ENCODE results near the gene MAFG.

Gene MAFG

DNA sequence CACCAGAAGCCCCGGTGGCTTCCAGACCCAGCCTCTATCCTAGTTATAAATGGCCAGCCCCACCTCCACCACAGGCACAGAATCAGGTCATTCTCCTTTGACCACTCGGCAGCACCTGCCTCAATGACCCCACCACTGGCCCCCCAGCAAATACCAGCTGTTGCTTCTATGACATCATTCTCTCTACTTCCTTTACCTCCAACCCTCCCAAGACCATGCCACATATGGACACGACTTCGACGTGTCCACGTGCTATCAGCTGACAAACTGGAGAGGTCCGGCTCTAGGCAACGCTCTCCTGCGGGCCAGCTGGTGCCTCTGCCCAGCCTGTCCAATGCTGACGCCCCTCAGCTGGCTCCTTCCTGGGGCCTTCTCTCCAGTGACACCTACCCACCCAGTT, 42.1 kb downstream of the MAFG start:
- peaks cover 62% of the 10 kb centered on the region for H3K36me3 ChIP-seq (ENCODE audit: insufficient read depth, low read length)
- TF ChIP-seq EZH2phosphoT487 (IDR thresholded peaks at IDR 0.05; ENCODE audit: borderline replicate concordance): no peak
- TF ChIP-seq, protein P1, sequence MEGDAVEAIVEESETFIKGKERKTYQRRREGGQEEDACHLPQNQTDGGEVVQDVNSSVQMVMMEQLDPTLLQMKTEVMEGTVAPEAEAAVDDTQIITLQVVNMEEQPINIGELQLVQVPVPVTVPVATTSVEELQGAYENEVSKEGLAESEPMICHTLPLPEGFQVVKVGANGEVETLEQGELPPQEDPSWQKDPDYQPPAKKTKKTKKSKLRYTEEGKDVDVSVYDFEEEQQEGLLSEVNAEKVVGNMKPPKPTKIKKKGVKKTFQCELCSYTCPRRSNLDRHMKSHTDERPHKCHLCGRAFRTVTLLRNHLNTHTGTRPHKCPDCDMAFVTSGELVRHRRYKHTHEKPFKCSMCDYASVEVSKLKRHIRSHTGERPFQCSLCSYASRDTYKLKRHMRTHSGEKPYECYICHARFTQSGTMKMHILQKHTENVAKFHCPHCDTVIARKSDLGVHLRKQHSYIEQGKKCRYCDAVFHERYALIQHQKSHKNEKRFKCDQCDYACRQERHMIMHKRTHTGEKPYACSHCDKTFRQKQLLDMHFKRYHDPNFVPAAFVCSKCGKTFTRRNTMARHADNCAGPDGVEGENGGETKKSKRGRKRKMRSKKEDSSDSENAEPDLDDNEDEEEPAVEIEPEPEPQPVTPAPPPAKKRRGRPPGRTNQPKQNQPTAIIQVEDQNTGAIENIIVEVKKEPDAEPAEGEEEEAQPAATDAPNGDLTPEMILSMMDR (conservative IDR thresholded peaks at IDR 0.05; ENCODE audit: low read length): no peak
- H3K79me2 ChIP-seq (ENCODE audit: insufficient read depth, low read length): peaks cover 67% of the 10 kb centered on the region

DNA sequence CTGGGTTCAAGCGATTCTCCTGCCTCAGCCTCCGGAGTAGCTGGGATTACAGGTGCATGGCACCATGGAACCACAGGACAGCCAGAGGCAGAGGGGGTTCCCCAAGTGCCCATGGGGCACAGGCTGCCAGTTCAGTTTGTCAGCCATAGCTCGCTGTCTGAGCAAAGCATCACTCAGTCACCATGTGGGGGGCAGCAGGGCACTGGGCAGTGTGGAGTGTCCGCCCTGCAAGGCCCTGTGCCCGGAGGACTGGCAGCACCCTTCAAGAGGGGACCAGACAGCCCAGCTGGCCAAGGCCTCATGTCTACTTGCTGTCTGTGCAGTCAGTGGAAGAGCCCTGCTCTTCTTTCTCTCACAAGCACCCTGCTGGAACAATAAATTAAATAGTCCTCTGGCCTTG, 42.6 kb downstream of the MAFG start:
- Histone ChIP-seq H3K4me2 (ENCODE audit: low read depth, low read length, poor library complexity, severe bottlenecking) (no peak overlapping the region), H3K36me3 (ENCODE audit: insufficient read depth, low read length) (peaks cover 65% of the 10 kb centered on the region), H3K4me1 (ENCODE audit: insufficient read depth, low read length, poor library complexity, severe bottlenecking) (peaks cover 16% of the 10 kb centered on the region), H2AFZ (ENCODE audit: low read length) (no peak overlapping the region), H4K20me1 (ENCODE audit: insufficient read depth, low read length, poor library complexity, severe bottlenecking) (peaks cover 48% of the 10 kb centered on the region), H3K9ac (ENCODE audit: low read depth, low read length, poor library complexity, severe bottlenecking) (no peak overlapping the region), H3K9me2 (replicated peaks; ENCODE audit: low read depth, low read length) (no peaks in the 10 kb centered on the region), H3K27me3 (ENCODE audit: insufficient read depth, low read length, poor library complexity, severe bottlenecking) (no peaks in the 10 kb centered on the region), H3F3A (ENCODE audit: low read depth) (no peaks in the 10 kb centered on the region), H3K4me3 (ENCODE audit: low read length, poor library complexity, severe bottlenecking) (no peak overlapping the region), H3K9me3 (ENCODE audit: insufficient read depth, low read depth, low read length) (no peaks in the 10 kb centered on the region), H3K79me2 (ENCODE audit: insufficient read depth, low read length) (peaks cover 65% of the 10 kb centered on the region)
- TF ChIP-seq EZH2phosphoT487 (IDR thresholded peaks at IDR 0.05; ENCODE audit: borderline replicate concordance): no peak
- TF ChIP-seq, protein P1 (conservative IDR thresholded peaks at IDR 0.05; ENCODE audit: low read length): no peak

More for the DNA sequence above, 42.1 kb downstream of the MAFG start:
- no peak overlapping the region for H2AFZ ChIP-seq (ENCODE audit: low read length)
- H3K4me3 ChIP-seq (ENCODE audit: low read length, poor library complexity, severe bottlenecking): no peak overlapping the region
- no peaks in the 10 kb centered on the region for H3K9me3 ChIP-seq (ENCODE audit: insufficient read depth, low read depth, low read length)
- H3F3A ChIP-seq (ENCODE audit: low read depth): no peaks in the 10 kb centered on the region
- no peaks in the 10 kb centered on the region for H3K9me2 ChIP-seq (replicated peaks; ENCODE audit: low read depth, low read length)
- H4K20me1 ChIP-seq (ENCODE audit: insufficient read depth, low read length, poor library complexity, severe bottlenecking): peaks cover 52% of the 10 kb centered on the region
- H3K9ac ChIP-seq (ENCODE audit: low read depth, low read length, poor library complexity, severe bottlenecking): no peak overlapping the region
- no peak overlapping the region for H3K4me2 ChIP-seq (ENCODE audit: low read depth, low read length, poor library complexity, severe bottlenecking)
- H3K27me3 ChIP-seq (ENCODE audit: insufficient read depth, low read length, poor library complexity, severe bottlenecking): peaks cover under 1% of the 10 kb centered on the region
- peaks cover 20% of the 10 kb centered on the region for H3K4me1 ChIP-seq (ENCODE audit: insufficient read depth, low read length, poor library complexity, severe bottlenecking)

DNA sequence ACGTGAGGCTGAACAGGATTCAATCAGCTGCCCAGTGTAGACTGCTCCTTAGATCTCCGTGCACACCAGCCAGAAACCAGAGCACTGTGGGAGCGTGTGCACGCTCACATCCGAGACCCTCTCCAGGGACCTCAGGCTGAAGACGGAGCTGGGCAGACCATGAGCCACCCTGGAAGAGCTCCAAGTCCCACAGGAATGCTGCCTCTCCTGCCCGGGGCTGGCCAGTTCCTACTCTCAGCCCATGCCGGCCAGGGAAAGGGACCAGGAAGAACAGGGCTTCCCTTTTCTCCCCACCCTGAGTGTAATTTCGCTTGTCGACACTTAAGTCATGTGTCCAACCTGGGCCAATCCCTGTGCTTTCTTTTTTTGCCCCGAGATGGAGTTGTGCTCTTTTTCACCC, 43.0 kb downstream of the MAFG start:
- peaks cover 43% of the 10 kb centered on the region for H4K20me1 ChIP-seq (ENCODE audit: insufficient read depth, low read length, poor library complexity, severe bottlenecking)
- peaks cover 11% of the 10 kb centered on the region for H3K4me1 ChIP-seq (ENCODE audit: insufficient read depth, low read length, poor library complexity, severe bottlenecking)

More for the DNA sequence above, 43.0 kb downstream of the MAFG start:
- Histone ChIP-seq H3K79me2 (ENCODE audit: insufficient read depth, low read length) (peaks cover 65% of the 10 kb centered on the region), H3K4me2 (ENCODE audit: low read depth, low read length, poor library complexity, severe bottlenecking) (no peak overlapping the region), H2AFZ (ENCODE audit: low read length) (no peak overlapping the region), H3K9ac (ENCODE audit: low read depth, low read length, poor library complexity, severe bottlenecking) (no peak overlapping the region), H3K9me3 (ENCODE audit: insufficient read depth, low read depth, low read length) (no peaks in the 10 kb centered on the region), H3K4me3 (ENCODE audit: low read length, poor library complexity, severe bottlenecking) (no peak overlapping the region), H3K9me2 (replicated peaks; ENCODE audit: low read depth, low read length) (no peaks in the 10 kb centered on the region), H3K36me3 (ENCODE audit: insufficient read depth, low read length) (peaks cover 65% of the 10 kb centered on the region), H3F3A (ENCODE audit: low read depth) (no peaks in the 10 kb centered on the region), H3K27me3 (ENCODE audit: insufficient read depth, low read length, poor library complexity, severe bottlenecking) (no peaks in the 10 kb centered on the region)
- TF ChIP-seq EZH2phosphoT487 (IDR thresholded peaks at IDR 0.05; ENCODE audit: borderline replicate concordance): no peak
- TF ChIP-seq, protein P1 (conservative IDR thresholded peaks at IDR 0.05; ENCODE audit: low read length): no peak
